Keratinocyte (primary cell): ENCODE measurements around the gene PLG. TPM values are rescaled to one million over a fixed set of nuclear protein-coding genes. Genes with fewer than 3 reads are reported as not detected.
"Not testable (repeated sequence)": the region's sequence is repeated elsewhere in the genome, so short reads cannot be mapped to it uniquely, and the experiment has no call there.

Source experiments
- DNase-seq: peaks from one replicate; pipeline ENCODE4 v3.0.0-alpha.2; 2011; ENCODE audit warnings: low read depth, missing footprints, low spot score
- FAIRE-seq: peaks from 2 replicates; lab custom pipeline; 2011; peaks lifted over from hg19 to GRCh38; lab: Jason Lieb, UNC
- H2AFZ ChIP-seq: 2 replicates; pipeline ENCODE4 v1.6.0; 2012; ENCODE audit warnings: low read length, control low read depth, inconsistent platforms; ENCODE audit not compliant: control insufficient read depth
- H3K27ac ChIP-seq: 2 replicates; pipeline ENCODE4 v1.5.1; 2011; ENCODE audit warnings: low read length; ENCODE audit not compliant: control insufficient read depth, insufficient read depth
- H3K27me3 ChIP-seq: 3 replicates; pipeline ENCODE4 v1.6.0; 2011; ENCODE audit warnings: low read length; ENCODE audit not compliant: control insufficient read depth, insufficient read depth; ENCODE audit errors: extremely low read depth
- H3K36me3 ChIP-seq, 2 experiments: 2 replicates in 1 of 2; 3 replicates in 1 of 2; pipeline ENCODE4 v1.5.1; 2011; ENCODE audit warnings: low read length in 2 of 2, mild to moderate bottlenecking in 1 of 2; ENCODE audit not compliant: control insufficient read depth in 2 of 2, insufficient read depth in 2 of 2; ENCODE audit errors: extremely low read depth in 1 of 2
- H3K4me1 ChIP-seq: 3 replicates; pipeline ENCODE4 v1.5.1; 2011; ENCODE audit warnings: low read length; ENCODE audit not compliant: control insufficient read depth, insufficient read depth; ENCODE audit errors: extremely low read depth
- H3K4me2 ChIP-seq: 3 replicates; pipeline ENCODE4 v1.6.0; 2011; ENCODE audit warnings: low read depth, low read length; ENCODE audit not compliant: control insufficient read depth, insufficient read depth; ENCODE audit errors: extremely low read depth
- H3K4me3 ChIP-seq, 3 experiments: fragments of 200-600 bp in 1 of 3; sonication (generic) in 1 of 3; 2 replicates in 2 of 3; 3 replicates in 1 of 3; pipeline ENCODE4 v1.5.1; 2011 to 2016; ENCODE audit warnings: low read length in 3 of 3, mild to moderate bottlenecking in 3 of 3, control low read depth in 2 of 3, inconsistent platforms in 1 of 3, low read depth in 1 of 3, mixed read lengths in 1 of 3, mixed run types in 1 of 3, moderate library complexity in 1 of 3; ENCODE audit not compliant: control insufficient read depth in 2 of 3, insufficient read depth in 2 of 3; ENCODE audit errors: extremely low read depth in 1 of 3
- H3K79me2 ChIP-seq: 2 replicates; pipeline ENCODE4 v1.6.0; 2012; ENCODE audit warnings: low read length; ENCODE audit not compliant: control insufficient read depth, insufficient read depth
- H3K9ac ChIP-seq: 3 replicates; pipeline ENCODE4 v1.6.0; 2011; ENCODE audit warnings: low read length; ENCODE audit not compliant: control insufficient read depth, insufficient read depth; ENCODE audit errors: extremely low read depth
- H3K9me1 ChIP-seq: 3 replicates; pipeline ENCODE4 v1.6.0; 2011; ENCODE audit warnings: low read length; ENCODE audit not compliant: control insufficient read depth, insufficient read depth; ENCODE audit errors: extremely low read depth
- H3K9me3 ChIP-seq: 2 replicates; pipeline ENCODE4 v1.5.1; 2012; ENCODE audit warnings: low read depth, low read length; ENCODE audit not compliant: control insufficient read depth
- H4K20me1 ChIP-seq: 3 replicates; pipeline ENCODE4 v1.6.0; 2011; ENCODE audit warnings: low read length; ENCODE audit not compliant: control insufficient read depth, insufficient read depth; ENCODE audit errors: extremely low read depth
- EZH2 ChIP-seq: IDR thresholded peaks from one replicate; pipeline ENCODE4 v1.6.1; 2012; ENCODE audit warnings: inconsistent platforms, mild to moderate bottlenecking, low read length, moderate library complexity
- dilution Hi-C: fragments of 300-500 bp; cut with MboI; formaldehyde crosslinking; loops from one replicate; pipeline ENCODE4 v1.7.0; 2020; ENCODE audit warnings: low sequenced_read_pairs; ENCODE audit not compliant: extremely low pct_ligation_motif_present
- polyA minus RNA-seq, 3 experiments: library from RNA; depleted of rRNA, polyadenylated mRNA; stranded (reverse); fragments of >200 nt; gene quantifications; 1 replicate in 1 of 3; 2 replicates in 1 of 3; 3 replicates in 1 of 3; pipeline ENCODE4 v1.2.3, GENCODE V29; 2011
- polyA plus RNA-seq, 5 experiments: library from polyadenylated mRNA; depleted of rRNA in 3 of 5; stranded (reverse) in 3 of 5; stranded (forward) in 1 of 5; unstranded in 1 of 5; fragments of >200 nt; gene quantifications; 1 replicate in 1 of 5; 2 replicates in 3 of 5; 3 replicates in 1 of 5; pipeline versions ENCODE4 v1.2.1 to v1.2.3, GENCODE V29; 2011 to 2012; ENCODE audit warnings: missing spikeins in 2 of 5, low read depth in 1 of 5, low replicate concordance in 1 of 5
- TF ChIP-seq, protein P1 (sequence below), 3 experiments: IDR thresholded peaks in 1 of 3; conservative IDR thresholded peaks in 1 of 3; optimal IDR thresholded peaks in 1 of 3; 2 replicates in 2 of 3; 3 replicates in 1 of 3; pipeline versions ENCODE3 to v1.5.1; 2011; ENCODE audit warnings: low read length in 3 of 3, mild to moderate bottlenecking in 3 of 3, moderate library complexity in 2 of 3, control low read depth in 1 of 3, inconsistent platforms in 1 of 3; ENCODE audit not compliant: insufficient read depth in 2 of 3; ENCODE audit errors: extremely low read depth in 1 of 3

The PLG gene
- polyA plus RNA-seq, result not detected in 3 replicates
- polyA plus RNA-seq (2011; ENCODE audit: low read depth), result not detected
- not detected in 2 replicates for polyA plus RNA-seq (2011; cell fraction: cytosol; rRNA removed)
- not detected in 2 replicates for polyA plus RNA-seq (2011; cell fraction: nucleus; rRNA removed)
- 0.49 TPM in 1 of 2 replicates, not detected in the other for polyA plus RNA-seq (2012; ENCODE audit: low replicate concordance)
- not detected in 3 replicates for polyA minus RNA-seq
- polyA minus RNA-seq (2011; cell fraction: cytosol; rRNA and poly(A)+ RNA removed), result not detected
- polyA minus RNA-seq (2011; cell fraction: nucleus; rRNA and poly(A)+ RNA removed), result not detected in 2 replicates

DNA sequence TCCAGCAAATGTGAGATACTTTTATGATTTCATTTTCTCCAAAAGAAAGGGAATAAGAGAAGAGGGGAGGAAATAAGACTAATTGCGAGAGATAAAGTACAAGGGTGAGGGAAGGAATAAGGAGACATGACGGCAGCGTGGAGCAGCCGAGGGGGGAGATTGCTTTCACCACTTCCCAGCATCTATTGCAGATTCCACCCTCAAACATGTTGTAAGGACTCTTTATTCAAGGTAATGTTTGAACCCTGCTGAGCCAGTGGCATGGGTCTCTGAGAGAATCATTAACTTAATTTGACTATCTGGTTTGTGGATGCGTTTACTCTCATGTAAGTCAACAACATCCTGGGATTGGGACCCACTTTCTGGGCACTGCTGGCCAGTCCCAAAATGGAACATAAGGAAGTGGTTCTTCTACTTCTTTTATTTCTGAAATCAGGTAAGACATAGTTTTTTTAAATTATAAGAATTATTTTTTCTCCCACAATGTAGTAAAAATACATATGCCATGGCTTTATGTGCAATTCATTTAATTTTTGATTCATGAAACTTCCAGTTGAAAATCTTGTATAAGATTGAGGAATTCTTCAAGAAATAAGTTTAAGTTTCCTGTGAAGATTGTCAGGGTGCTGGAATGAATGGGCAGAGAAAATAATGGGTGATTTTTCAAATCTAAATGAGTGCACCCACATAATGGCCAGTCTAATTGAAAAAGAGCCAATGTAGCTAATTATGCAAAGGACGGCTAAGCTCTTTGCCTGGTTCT lies at the start of gene PLG:
TSS of gene PLG (plus strand) at position 327 of the 763 bp plus-strand sequence. CDS start at position 388, 61 bp downstream.
- H3K27me3 ChIP-seq, DNase-seq, H3K27ac ChIP-seq, H3K9me1 ChIP-seq, H3K4me3 ChIP-seq, H3K9ac ChIP-seq, H4K20me1 ChIP-seq, dilution Hi-C loops, FAIRE-seq, H3K36me3 ChIP-seq, H2AFZ ChIP-seq, H3K79me2 ChIP-seq, H3K9me3 ChIP-seq, H3K4me2 ChIP-seq, H3K4me1 ChIP-seq: not testable (repeated sequence)

- Histone ChIP-seq H3K9ac (no peak overlapping the region), H3K4me3 (no peak overlapping the region), H3K4me2 (no peak overlapping the region), H3K27ac (no peak overlapping the region), H3K36me3 (no peaks in the 10 kb centered on the region), H3K9me3 (no peaks in the 10 kb centered on the region), H3K27me3 (no peaks in the 10 kb centered on the region), H4K20me1 (no peaks in the 10 kb centered on the region), H3K9me1 (no peaks in the 10 kb centered on the region), H3K79me2 (no peaks in the 10 kb centered on the region), H2AFZ (no peak overlapping the region), H3K4me1 (no peaks in the 10 kb centered on the region)
- FAIRE-seq (no peak), DNase-seq (no peak)
- TF ChIP-seq, protein P1, sequence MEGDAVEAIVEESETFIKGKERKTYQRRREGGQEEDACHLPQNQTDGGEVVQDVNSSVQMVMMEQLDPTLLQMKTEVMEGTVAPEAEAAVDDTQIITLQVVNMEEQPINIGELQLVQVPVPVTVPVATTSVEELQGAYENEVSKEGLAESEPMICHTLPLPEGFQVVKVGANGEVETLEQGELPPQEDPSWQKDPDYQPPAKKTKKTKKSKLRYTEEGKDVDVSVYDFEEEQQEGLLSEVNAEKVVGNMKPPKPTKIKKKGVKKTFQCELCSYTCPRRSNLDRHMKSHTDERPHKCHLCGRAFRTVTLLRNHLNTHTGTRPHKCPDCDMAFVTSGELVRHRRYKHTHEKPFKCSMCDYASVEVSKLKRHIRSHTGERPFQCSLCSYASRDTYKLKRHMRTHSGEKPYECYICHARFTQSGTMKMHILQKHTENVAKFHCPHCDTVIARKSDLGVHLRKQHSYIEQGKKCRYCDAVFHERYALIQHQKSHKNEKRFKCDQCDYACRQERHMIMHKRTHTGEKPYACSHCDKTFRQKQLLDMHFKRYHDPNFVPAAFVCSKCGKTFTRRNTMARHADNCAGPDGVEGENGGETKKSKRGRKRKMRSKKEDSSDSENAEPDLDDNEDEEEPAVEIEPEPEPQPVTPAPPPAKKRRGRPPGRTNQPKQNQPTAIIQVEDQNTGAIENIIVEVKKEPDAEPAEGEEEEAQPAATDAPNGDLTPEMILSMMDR (optimal IDR thresholded peaks at IDR 0.05 in 1 of 3, IDR thresholded peaks at IDR 0.05 in 1 of 3, conservative IDR thresholded peaks at IDR 0.05 in 1 of 3; ENCODE audit: extremely low read depth in 1 of 3, insufficient read depth in 2 of 3, low read length in 3 of 3), result no peak
- no peak for TF ChIP-seq EZH2
- dilution Hi-C loops, result no loop called here
Observed at GRCh38 chr6:160659562-160659961, 42.5 kb upstream of the PLG start.
